Measurements from ENCODE around the gene GLP2R.

DNA sequence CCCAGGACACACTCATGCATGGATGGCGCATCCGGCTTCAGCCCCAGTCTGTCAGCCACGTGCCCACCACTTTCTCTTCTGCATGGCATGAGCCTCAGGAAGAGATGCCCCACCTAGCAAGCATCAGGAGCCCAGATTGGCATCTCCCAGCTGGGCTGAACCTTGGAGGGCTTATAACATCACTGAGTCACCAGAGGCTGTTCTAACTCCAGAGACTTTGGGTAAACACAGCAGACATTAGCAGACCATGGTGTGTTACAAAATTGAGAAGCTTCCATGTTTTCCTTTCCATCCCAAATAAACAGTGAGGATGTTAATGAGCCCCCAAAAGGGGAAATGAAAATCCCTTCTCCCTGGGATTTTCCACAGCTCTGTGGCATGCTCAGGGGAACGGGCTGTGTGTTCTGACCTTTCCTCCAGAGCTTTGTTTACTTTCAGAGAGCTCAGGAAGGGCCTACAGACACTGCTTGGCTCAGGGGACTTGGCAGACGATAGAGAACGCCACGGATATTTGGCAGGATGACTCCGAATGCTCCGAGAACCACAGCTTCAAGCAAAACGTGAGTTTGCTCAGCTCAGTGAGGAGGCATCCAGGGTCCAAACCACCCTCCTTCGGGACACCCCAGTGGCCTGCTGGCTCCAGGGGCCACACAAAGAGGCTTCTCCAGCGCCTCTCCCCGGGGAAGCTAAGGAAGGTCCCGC is 16.5 kb downstream of the GLP2R start:
- TF ChIP-seq RAD21 (IDR thresholded peaks at IDR 0.05 in 1 of 2, conservative IDR thresholded peaks at IDR 0.05 in 1 of 2; ENCODE audit: low read depth in 2 of 2, low read length in 2 of 2) (no peak), TCF12 (IDR thresholded peaks at IDR 0.05; ENCODE audit: low read depth, low read length) (no peak), POU5F1 (IDR thresholded peaks at IDR 0.05; ENCODE audit: low read depth, low read length) (no peak), POLR2A (IDR thresholded peaks at IDR 0.05; ENCODE audit: control extremely low read depth in 1 of 2, low read depth in 2 of 2, low read length in 2 of 2) (no peak), CHD1 (IDR thresholded peaks at IDR 0.05; ENCODE audit: low read depth, low read length) (no peak)
- TF ChIP-seq, protein P1, sequence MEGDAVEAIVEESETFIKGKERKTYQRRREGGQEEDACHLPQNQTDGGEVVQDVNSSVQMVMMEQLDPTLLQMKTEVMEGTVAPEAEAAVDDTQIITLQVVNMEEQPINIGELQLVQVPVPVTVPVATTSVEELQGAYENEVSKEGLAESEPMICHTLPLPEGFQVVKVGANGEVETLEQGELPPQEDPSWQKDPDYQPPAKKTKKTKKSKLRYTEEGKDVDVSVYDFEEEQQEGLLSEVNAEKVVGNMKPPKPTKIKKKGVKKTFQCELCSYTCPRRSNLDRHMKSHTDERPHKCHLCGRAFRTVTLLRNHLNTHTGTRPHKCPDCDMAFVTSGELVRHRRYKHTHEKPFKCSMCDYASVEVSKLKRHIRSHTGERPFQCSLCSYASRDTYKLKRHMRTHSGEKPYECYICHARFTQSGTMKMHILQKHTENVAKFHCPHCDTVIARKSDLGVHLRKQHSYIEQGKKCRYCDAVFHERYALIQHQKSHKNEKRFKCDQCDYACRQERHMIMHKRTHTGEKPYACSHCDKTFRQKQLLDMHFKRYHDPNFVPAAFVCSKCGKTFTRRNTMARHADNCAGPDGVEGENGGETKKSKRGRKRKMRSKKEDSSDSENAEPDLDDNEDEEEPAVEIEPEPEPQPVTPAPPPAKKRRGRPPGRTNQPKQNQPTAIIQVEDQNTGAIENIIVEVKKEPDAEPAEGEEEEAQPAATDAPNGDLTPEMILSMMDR (IDR thresholded peaks at IDR 0.05; ENCODE audit: control extremely low read depth in 1 of 3, insufficient read depth in 1 of 3, low read depth in 1 of 3, low read length in 3 of 3), result no peak
- TF ChIP-seq, protein P2, sequence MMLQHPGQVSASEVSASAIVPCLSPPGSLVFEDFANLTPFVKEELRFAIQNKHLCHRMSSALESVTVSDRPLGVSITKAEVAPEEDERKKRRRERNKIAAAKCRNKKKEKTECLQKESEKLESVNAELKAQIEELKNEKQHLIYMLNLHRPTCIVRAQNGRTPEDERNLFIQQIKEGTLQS (IDR thresholded peaks at IDR 0.05; ENCODE audit: insufficient read depth, low read depth, low read length), result no peak

All from H1 (cell line).